HepG2 (cell line): ENCODE data around the gene MT1A. TPM values are rescaled to one million over a fixed set of nuclear protein-coding genes. Genes with fewer than 3 reads are reported as not detected.

Experiments
- ARNT2 ChIP-seq: sonication (generic); formaldehyde crosslinking; IDR thresholded peaks from 2 replicates; pipeline ENCODE4 v1.8.0; 2022; ENCODE audit warnings: mild to moderate bottlenecking, low read depth, missing genetic modification reagents, moderate library complexity
- ATF5 ChIP-seq: sonication (generic); formaldehyde crosslinking; IDR thresholded peaks from 2 replicates; pipeline ENCODE4 v1.4.0; 2020; ENCODE audit warnings: mild to moderate bottlenecking, low read depth, missing genetic modification reagents
- ATM ChIP-seq: fragments of 450-650 bp; IDR thresholded peaks from 2 replicates; pipeline ENCODE4 v1.7.1; 2017; ENCODE audit warnings: mild to moderate bottlenecking, borderline replicate concordance
- BORCS8-MEF2B ChIP-seq: sonication (generic); formaldehyde crosslinking; IDR thresholded peaks from 2 replicates; pipeline ENCODE4 v1.8.0; 2022; ENCODE audit warnings: mild to moderate bottlenecking, missing genetic modification reagents
- FUBP1 ChIP-seq: sonication (generic); formaldehyde crosslinking; IDR thresholded peaks from 2 replicates; pipeline ENCODE4 v1.5.1; 2020; ENCODE audit warnings: missing genetic modification reagents, mild to moderate bottlenecking, borderline replicate concordance
- HNRNPUL1 ChIP-seq: fragments of 200-400 bp; formaldehyde crosslinking; IDR thresholded peaks from 2 replicates; pipeline ENCODE4 v1.6.1; 2017; ENCODE audit warnings: low read depth, mild to moderate bottlenecking, low read length, moderate library complexity
- MTF1 ChIP-seq: sonication (generic); formaldehyde crosslinking; IDR thresholded peaks from 2 replicates; pipeline ENCODE4 v1.5.0; 2020; ENCODE audit warnings: missing genetic modification reagents
- PITX1 ChIP-seq: sonication (generic); formaldehyde crosslinking; IDR thresholded peaks from 2 replicates; pipeline ENCODE4 v1.5.1; 2020; ENCODE audit warnings: mild to moderate bottlenecking, missing genetic modification reagents
- TFDP2 ChIP-seq: sonication (generic); formaldehyde crosslinking; IDR thresholded peaks from 2 replicates; pipeline ENCODE4 v1.4.0; 2020; ENCODE audit warnings: missing genetic modification reagents
- YY1 ChIP-seq: IDR thresholded peaks from 2 replicates; pipeline ENCODE4 v1.6.1; 2011; ENCODE audit warnings: low read length, low read depth, moderate library complexity, mild to moderate bottlenecking; ENCODE audit not compliant: insufficient read depth, insufficient replicate concordance
- ZEB1 ChIP-seq: IDR thresholded peaks from 2 replicates; pipeline ENCODE4 v1.6.1; 2012; ENCODE audit warnings: mild to moderate bottlenecking, low read depth, inconsistent platforms; ENCODE audit not compliant: insufficient replicate concordance
- polyA plus RNA-seq, 8 experiments: library from polyadenylated mRNA; depleted of rRNA in 3 of 8; stranded (reverse) in 7 of 8; unstranded in 1 of 8; fragments of >200 nt; fragmentation: Illumina TruSeq in 4 of 8; extraction: Trizol in 4 of 8; gene quantifications; 2 replicates each; pipeline versions ENCODE4 v1.2.1 to v1.2.3, GENCODE V29; 2011 to 2016; ENCODE audit warnings: low read depth in 4 of 8, missing spikeins in 1 of 8, mixed read lengths in 1 of 8; ENCODE audit not compliant: insufficient read depth in 1 of 8
- total RNA-seq, 5 experiments: library from RNA; depleted of rRNA; stranded (reverse); fragments of >200 nt; fragmentation: Illumina TruSeq; extraction: Trizol; gene quantifications; 2 replicates each; pipeline ENCODE4 v1.2.3, GENCODE V29; 2016; ENCODE audit warnings: low read depth in 1 of 5
- TF ChIP-seq, protein P1 (sequence below): sonication (generic); formaldehyde crosslinking; IDR thresholded peaks from 2 replicates; pipeline ENCODE4 v1.4.0; 2020; ENCODE audit warnings: missing genetic modification reagents
- TF ChIP-seq, protein P2 (sequence below): sonication (generic); formaldehyde crosslinking; IDR thresholded peaks from 2 replicates; pipeline ENCODE4 v1.4.0; 2020; ENCODE audit warnings: low read depth, mild to moderate bottlenecking, missing genetic modification reagents
- TF ChIP-seq, protein P3 (sequence below): sonication (generic); formaldehyde crosslinking; IDR thresholded peaks from 2 replicates; pipeline ENCODE4 v1.4.0; 2020; ENCODE audit warnings: missing genetic modification reagents; ENCODE audit errors: not compliant biosample characterization
- TF ChIP-seq, protein P4 (sequence below): IDR thresholded peaks from 2 replicates; pipeline ENCODE4 v1.6.1; 2016; ENCODE audit warnings: low read depth, missing genetic modification reagents, missing compliant biosample characterization

The MT1A gene
- total and polyA plus RNA-seq, 2 of the 13 experiments (the other 11 are each of a cell fraction or from before 2014, with no cell fraction given), result 8.3 to 10.4 TPM

DNA sequence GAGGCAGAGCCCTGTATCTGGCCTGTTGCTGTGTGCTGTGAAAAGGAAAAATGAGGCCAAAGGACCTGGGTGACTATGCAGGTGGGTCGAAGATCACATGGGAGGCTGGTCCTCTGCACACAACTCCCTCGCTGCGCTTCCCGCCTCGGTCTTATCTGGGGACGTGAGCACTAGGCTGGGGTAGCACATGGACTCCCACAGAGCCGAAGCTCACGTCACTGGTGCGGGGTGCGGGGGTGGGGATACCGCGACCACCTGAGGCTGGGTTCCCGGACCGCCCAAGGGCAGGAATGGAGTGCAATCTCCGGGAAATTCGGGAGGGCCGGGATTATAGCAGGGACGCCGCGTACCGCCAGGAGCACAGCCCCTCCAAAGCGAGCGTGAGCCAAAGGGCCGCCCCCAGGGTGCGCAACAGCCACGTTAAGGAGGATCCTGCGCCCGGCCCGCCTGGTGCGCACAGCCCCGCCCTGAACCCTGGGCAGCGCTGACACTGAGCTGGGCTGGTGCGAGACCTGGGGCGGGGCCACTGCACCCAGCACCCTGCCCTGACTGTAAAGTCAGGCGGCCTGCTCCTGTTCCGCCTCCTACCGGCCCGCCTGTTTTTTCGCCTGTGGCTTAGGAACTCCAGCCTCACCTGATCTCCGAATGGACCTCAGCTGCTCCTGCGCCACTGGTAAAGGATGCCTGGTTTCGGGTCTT lies 4.8 kb downstream of the MT1A start (continued):
- TF ChIP-seq YY1 (no peak), FUBP1 (no peak), MTF1 (CRISPR knock-in tag) (no peak), ZEB1 (no peak), BORCS8-MEF2B (CRISPR knock-in tag) (peak; percentile 67; the same call in 1 of the 2 replicates), TFDP2 (CRISPR knock-in tag) (peak; percentile 40; the same call in 1 of the 2 replicates), ARNT2 (CRISPR knock-in tag) (peak; percentile 67; the same call in 1 of the 2 replicates), ATF5 (CRISPR knock-in tag) (no peak), ATM (no peak), PITX1 (CRISPR knock-in tag) (peak; percentile 28; the same call in 1 of the 2 replicates), HNRNPUL1 (no peak)
- TF ChIP-seq, protein P1, sequence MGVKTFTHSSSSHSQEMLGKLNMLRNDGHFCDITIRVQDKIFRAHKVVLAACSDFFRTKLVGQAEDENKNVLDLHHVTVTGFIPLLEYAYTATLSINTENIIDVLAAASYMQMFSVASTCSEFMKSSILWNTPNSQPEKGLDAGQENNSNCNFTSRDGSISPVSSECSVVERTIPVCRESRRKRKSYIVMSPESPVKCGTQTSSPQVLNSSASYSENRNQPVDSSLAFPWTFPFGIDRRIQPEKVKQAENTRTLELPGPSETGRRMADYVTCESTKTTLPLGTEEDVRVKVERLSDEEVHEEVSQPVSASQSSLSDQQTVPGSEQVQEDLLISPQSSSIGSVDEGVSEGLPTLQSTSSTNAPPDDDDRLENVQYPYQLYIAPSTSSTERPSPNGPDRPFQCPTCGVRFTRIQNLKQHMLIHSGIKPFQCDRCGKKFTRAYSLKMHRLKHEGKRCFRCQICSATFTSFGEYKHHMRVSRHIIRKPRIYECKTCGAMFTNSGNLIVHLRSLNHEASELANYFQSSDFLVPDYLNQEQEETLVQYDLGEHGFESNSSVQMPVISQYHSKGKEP (CRISPR knock-in tag), result no peak
- TF ChIP-seq, protein P2, sequence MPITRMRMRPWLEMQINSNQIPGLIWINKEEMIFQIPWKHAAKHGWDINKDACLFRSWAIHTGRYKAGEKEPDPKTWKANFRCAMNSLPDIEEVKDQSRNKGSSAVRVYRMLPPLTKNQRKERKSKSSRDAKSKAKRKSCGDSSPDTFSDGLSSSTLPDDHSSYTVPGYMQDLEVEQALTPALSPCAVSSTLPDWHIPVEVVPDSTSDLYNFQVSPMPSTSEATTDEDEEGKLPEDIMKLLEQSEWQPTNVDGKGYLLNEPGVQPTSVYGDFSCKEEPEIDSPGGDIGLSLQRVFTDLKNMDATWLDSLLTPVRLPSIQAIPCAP (CRISPR knock-in tag), result no peak
- TF ChIP-seq, protein P3, sequence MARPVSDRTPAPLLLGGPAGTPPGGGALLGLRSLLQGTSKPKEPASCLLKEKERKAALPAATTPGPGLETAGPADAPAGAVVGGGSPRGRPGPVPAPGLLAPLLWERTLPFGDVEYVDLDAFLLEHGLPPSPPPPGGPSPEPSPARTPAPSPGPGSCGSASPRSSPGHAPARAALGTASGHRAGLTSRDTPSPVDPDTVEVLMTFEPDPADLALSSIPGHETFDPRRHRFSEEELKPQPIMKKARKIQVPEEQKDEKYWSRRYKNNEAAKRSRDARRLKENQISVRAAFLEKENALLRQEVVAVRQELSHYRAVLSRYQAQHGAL (CRISPR knock-in tag), result no peak
- TF ChIP-seq, protein P4, sequence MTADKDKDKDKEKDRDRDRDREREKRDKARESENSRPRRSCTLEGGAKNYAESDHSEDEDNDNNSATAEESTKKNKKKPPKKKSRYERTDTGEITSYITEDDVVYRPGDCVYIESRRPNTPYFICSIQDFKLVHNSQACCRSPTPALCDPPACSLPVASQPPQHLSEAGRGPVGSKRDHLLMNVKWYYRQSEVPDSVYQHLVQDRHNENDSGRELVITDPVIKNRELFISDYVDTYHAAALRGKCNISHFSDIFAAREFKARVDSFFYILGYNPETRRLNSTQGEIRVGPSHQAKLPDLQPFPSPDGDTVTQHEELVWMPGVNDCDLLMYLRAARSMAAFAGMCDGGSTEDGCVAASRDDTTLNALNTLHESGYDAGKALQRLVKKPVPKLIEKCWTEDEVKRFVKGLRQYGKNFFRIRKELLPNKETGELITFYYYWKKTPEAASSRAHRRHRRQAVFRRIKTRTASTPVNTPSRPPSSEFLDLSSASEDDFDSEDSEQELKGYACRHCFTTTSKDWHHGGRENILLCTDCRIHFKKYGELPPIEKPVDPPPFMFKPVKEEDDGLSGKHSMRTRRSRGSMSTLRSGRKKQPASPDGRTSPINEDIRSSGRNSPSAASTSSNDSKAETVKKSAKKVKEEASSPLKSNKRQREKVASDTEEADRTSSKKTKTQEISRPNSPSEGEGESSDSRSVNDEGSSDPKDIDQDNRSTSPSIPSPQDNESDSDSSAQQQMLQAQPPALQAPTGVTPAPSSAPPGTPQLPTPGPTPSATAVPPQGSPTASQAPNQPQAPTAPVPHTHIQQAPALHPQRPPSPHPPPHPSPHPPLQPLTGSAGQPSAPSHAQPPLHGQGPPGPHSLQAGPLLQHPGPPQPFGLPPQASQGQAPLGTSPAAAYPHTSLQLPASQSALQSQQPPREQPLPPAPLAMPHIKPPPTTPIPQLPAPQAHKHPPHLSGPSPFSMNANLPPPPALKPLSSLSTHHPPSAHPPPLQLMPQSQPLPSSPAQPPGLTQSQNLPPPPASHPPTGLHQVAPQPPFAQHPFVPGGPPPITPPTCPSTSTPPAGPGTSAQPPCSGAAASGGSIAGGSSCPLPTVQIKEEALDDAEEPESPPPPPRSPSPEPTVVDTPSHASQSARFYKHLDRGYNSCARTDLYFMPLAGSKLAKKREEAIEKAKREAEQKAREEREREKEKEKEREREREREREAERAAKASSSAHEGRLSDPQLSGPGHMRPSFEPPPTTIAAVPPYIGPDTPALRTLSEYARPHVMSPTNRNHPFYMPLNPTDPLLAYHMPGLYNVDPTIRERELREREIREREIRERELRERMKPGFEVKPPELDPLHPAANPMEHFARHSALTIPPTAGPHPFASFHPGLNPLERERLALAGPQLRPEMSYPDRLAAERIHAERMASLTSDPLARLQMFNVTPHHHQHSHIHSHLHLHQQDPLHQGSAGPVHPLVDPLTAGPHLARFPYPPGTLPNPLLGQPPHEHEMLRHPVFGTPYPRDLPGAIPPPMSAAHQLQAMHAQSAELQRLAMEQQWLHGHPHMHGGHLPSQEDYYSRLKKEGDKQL (CRISPR knock-in tag), result no peak
